ENCODE results near the gene PRKAG3. TPM values are rescaled to one million over a fixed set of nuclear protein-coding genes. Genes with fewer than 3 reads are reported as not detected.

Gene PRKAG3
- total and polyA plus RNA-seq, 2 donors (not counting 3 experiments of a cell fraction or from before 2014, with no cell fraction given): not detected

DNA sequence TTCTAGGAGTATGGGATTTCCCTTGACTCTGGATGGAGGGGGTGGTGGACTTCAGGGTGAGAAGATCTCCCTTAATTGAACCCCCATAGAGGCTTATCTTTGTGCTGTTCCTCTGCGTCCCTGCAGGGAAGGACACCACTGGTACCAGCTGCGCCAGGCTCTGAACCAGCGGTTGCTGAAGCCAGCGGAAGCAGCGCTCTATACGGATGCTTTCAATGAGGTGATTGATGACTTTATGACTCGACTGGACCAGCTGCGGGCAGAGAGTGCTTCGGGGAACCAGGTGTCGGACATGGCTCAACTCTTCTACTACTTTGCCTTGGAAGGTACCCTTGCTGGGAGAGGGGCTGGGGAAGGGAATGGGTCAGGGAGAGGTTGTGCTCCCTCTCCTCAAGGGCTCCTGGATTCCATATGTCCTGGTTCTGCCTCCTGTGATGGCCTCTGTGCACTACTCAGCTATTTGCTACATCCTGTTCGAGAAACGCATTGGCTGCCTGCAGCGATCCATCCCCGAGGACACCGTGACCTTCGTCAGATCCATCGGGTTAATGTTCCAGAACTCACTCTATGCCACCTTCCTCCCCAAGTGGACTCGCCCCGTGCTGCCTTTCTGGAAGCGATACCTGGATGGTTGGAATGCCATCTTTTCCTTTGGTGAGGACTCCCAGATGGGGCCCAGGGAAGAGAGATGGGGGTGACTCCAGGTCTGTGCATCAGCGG lies 19.3 kb downstream of the PRKAG3 start:
- DNase-seq (ENCODE audit: low read depth, low spot score) (no peak), FAIRE-seq (no peak)
- H3K79me2 ChIP-seq (ENCODE audit: control insufficient read depth, insufficient read depth, low read length): no peaks in the 10 kb centered on the region
- no peak overlapping the region for H3K4me2 ChIP-seq (ENCODE audit: insufficient read depth, low read length)
- H3K27ac ChIP-seq (ENCODE audit: insufficient read depth, low read depth, low read length): no peak overlapping the region
- no peaks in the 10 kb centered on the region for H3K4me1 ChIP-seq (ENCODE audit: control insufficient read depth, extremely low read depth, insufficient read depth, low read length)
- dilution Hi-C loops (cut with MboI; ENCODE audit: extremely low pct_ligation_motif_present, low sequenced_read_pairs): no loop called here
- no peaks in the 10 kb centered on the region for H3K9me3 ChIP-seq (replicated peaks; ENCODE audit: control insufficient read depth, insufficient read depth, low read length)
- H2AFZ ChIP-seq (ENCODE audit: low read depth, low read length): no peak overlapping the region
- CTCF ChIA-PET: interaction anchor here (1.3 to 2.3 kb wide), 4 partner anchors 8 to 64 kb away, joined by 3 to 5 read pairs (median 4); partner anchors contain the start of gene CYP27A1
- TF ChIP-seq POLR2A (IDR thresholded peaks at IDR 0.05; ENCODE audit: low read depth, low read length) (no peak), JUN (IDR thresholded peaks at IDR 0.05; ENCODE audit: borderline replicate concordance, insufficient read depth, insufficient read length, low read depth) (no peak), FOS (IDR thresholded peaks at IDR 0.05; ENCODE audit: borderline replicate concordance, insufficient read depth, low read length) (no peak), POLR2AphosphoS5 (IDR thresholded peaks at IDR 0.05; ENCODE audit: insufficient read depth, low read depth, low read length) (no peak), GATA2 (IDR thresholded peaks at IDR 0.05; ENCODE audit: insufficient read depth, insufficient read length, low read depth, low read length) (no peak), MYC (IDR thresholded peaks at IDR 0.05; ENCODE audit: low read depth, low read length) (no peak), EZH2 (IDR thresholded peaks at IDR 0.05; ENCODE audit: borderline replicate concordance, low read depth, low read length, severe bottlenecking) (no peak), CTCF (IDR thresholded peaks at IDR 0.05; ENCODE audit: extremely low read depth in 1 of 2, insufficient read depth in 1 of 2, low read depth in 1 of 2, low read length in 2 of 2) (no peak)
- TF ChIP-seq, protein P1, sequence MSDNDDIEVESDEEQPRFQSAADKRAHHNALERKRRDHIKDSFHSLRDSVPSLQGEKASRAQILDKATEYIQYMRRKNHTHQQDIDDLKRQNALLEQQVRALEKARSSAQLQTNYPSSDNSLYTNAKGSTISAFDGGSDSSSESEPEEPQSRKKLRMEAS (IDR thresholded peaks at IDR 0.05; ENCODE audit: insufficient read depth, insufficient read length): no peak
- H3K27me3 ChIP-seq (ENCODE audit: control insufficient read depth in 2 of 2, insufficient read depth in 2 of 2, low read length in 2 of 2): peaks cover 0 to 2% of the 10 kb centered on the region in 2 experiments
- no peak overlapping the region for H3K4me3 ChIP-seq (replicated peaks in 1 of 3; ENCODE audit: insufficient read depth in 1 of 3, low read depth in 1 of 3, low read length in 3 of 3)
- BruUV-seq (replicated peaks): no TSS peak
- POLR2A ChIA-PET: no interaction called here
- H3K36me3 ChIP-seq (ENCODE audit: control insufficient read depth in 2 of 2, extremely low read depth in 1 of 2, insufficient read depth in 2 of 2, low read length in 2 of 2): peaks cover 0 to 7% of the 10 kb centered on the region in 2 experiments
- no peak overlapping the region for H3K9ac ChIP-seq (replicated peaks; ENCODE audit: extremely low read depth, insufficient read depth, low read length)
- no peaks in the 10 kb centered on the region for H4K20me1 ChIP-seq (replicated peaks; ENCODE audit: control insufficient read depth, extremely low read depth, insufficient read depth, low read length)
- H3K9me1 ChIP-seq (replicated peaks; ENCODE audit: control insufficient read depth, extremely low read depth, insufficient read depth, low read length): no peaks in the 10 kb centered on the region
- intact Hi-C loops (cut with micrococcal nuclease): no loop called here

Data from endothelial cell of umbilical vein (primary cell).